Osteoblast (primary cell): Measurements from ENCODE around the gene OR10V1. TPM values are rescaled to one million over a fixed set of nuclear protein-coding genes. Genes with fewer than 3 reads are reported as not detected.

ENCODE experiments used
- DNase-seq: peaks from one replicate; pipeline ENCODE4 v3.0.0; 2011; ENCODE audit warnings: low spot score, mixed read lengths; ENCODE audit not compliant: insufficient read length; ENCODE audit errors: missing footprints
- H2AFZ ChIP-seq: 2 replicates; pipeline ENCODE4 v1.6.0; 2011; ENCODE audit warnings: mild to moderate bottlenecking, low read length
- H3K27ac ChIP-seq: 2 replicates; pipeline ENCODE4 v1.5.1; 2011; ENCODE audit warnings: mild to moderate bottlenecking, low read depth, low read length, moderate library complexity
- H3K27me3 ChIP-seq: 2 replicates; pipeline ENCODE4 v1.6.0; 2012; ENCODE audit warnings: mild to moderate bottlenecking, control low read depth, inconsistent platforms, low read length, moderate library complexity; ENCODE audit not compliant: insufficient read depth
- H3K36me3 ChIP-seq: 2 replicates; pipeline ENCODE4 v1.5.1; 2011; ENCODE audit warnings: mild to moderate bottlenecking, low read length, control low read depth, moderate library complexity; ENCODE audit not compliant: insufficient read depth
- H3K4me1 ChIP-seq: 2 replicates; pipeline ENCODE4 v1.5.1; 2011; ENCODE audit warnings: mild to moderate bottlenecking, low read length, control low read depth, moderate library complexity; ENCODE audit not compliant: insufficient read depth
- H3K4me2 ChIP-seq: 2 replicates; pipeline ENCODE4 v1.6.0; 2011; ENCODE audit warnings: mild to moderate bottlenecking, low read length; ENCODE audit not compliant: insufficient read depth
- H3K4me3 ChIP-seq: fragments of 200-600 bp; sonication (generic); 3 replicates; pipeline ENCODE4 v1.5.1; 2012; ENCODE audit warnings: mild to moderate bottlenecking, low read length, inconsistent platforms; ENCODE audit not compliant: insufficient read depth
- H3K79me2 ChIP-seq: 2 replicates; pipeline ENCODE4 v1.6.0; 2012; ENCODE audit warnings: mild to moderate bottlenecking, low read length, control low read depth, inconsistent platforms; ENCODE audit not compliant: insufficient read depth
- H3K9me3 ChIP-seq: 2 replicates; pipeline ENCODE4 v1.5.1; 2011; ENCODE audit warnings: low read depth, low read length, control low read depth
- H4K20me1 ChIP-seq: 2 replicates; pipeline ENCODE4 v1.6.0; 2012; ENCODE audit warnings: mild to moderate bottlenecking, low read length, control low read depth; ENCODE audit not compliant: insufficient read depth
- total RNA-seq: library from RNA; depleted of rRNA; stranded (reverse); fragments of >200 nt; gene quantifications from 2 replicates; pipeline ENCODE4 v1.2.3, GENCODE V29; 2012
- TF ChIP-seq, protein P1 (sequence below): IDR thresholded peaks from 2 replicates; pipeline ENCODE4 v1.5.1; 2011; ENCODE audit warnings: mild to moderate bottlenecking, low read depth, low read length, moderate library complexity; ENCODE audit errors: extremely low read depth

OR10V1 gene
- total RNA-seq, 1 donor = not detected

DNA sequence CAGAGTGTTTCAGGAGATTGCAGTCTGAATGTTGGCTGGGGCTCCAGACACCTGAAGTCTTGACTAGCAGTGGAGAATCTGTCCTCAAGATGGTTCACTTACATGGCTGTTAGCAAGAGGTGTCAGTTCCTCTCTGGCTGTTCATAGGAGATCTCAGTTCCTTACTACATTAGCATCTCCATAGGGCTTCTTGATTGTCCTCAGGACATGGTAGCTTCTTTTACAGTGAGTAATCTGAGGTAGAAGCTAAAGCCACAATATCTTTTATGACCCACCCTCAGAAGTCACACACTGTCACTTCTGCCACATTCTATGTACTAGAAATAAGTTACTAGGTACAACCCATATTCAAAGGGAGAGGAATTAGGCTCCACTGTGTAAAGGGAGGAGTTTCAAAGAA, 34.3 kb downstream of the OR10V1 start:
- TF ChIP-seq, protein P1, sequence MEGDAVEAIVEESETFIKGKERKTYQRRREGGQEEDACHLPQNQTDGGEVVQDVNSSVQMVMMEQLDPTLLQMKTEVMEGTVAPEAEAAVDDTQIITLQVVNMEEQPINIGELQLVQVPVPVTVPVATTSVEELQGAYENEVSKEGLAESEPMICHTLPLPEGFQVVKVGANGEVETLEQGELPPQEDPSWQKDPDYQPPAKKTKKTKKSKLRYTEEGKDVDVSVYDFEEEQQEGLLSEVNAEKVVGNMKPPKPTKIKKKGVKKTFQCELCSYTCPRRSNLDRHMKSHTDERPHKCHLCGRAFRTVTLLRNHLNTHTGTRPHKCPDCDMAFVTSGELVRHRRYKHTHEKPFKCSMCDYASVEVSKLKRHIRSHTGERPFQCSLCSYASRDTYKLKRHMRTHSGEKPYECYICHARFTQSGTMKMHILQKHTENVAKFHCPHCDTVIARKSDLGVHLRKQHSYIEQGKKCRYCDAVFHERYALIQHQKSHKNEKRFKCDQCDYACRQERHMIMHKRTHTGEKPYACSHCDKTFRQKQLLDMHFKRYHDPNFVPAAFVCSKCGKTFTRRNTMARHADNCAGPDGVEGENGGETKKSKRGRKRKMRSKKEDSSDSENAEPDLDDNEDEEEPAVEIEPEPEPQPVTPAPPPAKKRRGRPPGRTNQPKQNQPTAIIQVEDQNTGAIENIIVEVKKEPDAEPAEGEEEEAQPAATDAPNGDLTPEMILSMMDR = no peak
- no peaks in the 10 kb centered on the region for H3K27me3 ChIP-seq

DNA sequence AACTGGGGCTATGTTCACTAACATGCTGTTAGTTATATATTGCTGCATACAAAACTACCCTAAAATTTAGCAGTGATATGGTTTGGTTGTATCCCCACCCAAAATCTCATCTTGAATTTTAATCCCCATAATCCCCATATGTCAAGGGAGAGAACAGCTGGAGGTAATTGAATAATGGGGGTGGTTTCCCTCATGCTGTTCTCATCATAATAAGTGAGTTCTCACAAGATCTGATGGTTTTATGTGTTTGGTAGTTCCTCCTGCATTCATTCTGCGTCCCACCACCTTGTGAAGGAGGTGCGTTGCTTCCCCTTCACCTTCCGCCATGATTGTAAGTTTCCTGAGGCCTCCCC, 34.9 kb downstream of the OR10V1 start:
- Histone ChIP-seq H3K27me3 (no peaks in the 10 kb centered on the region), H3K4me1 (no peaks in the 10 kb centered on the region), H4K20me1 (no peaks in the 10 kb centered on the region), H3K4me2 (no peak overlapping the region), H2AFZ (no peak overlapping the region), H3K4me3 (no peak overlapping the region), H3K27ac (no peak overlapping the region), H3K9me3 (no peaks in the 10 kb centered on the region), H3K79me2 (no peaks in the 10 kb centered on the region), H3K36me3 (no peaks in the 10 kb centered on the region)
- TF ChIP-seq, protein P1 = no peak
- no peak for DNase-seq

More for the DNA sequence above, 34.3 kb downstream of the OR10V1 start:
- Histone ChIP-seq H3K4me2 (no peak overlapping the region), H3K79me2 (no peaks in the 10 kb centered on the region), H2AFZ (no peak overlapping the region), H3K4me1 (no peaks in the 10 kb centered on the region), H3K9me3 (no peaks in the 10 kb centered on the region), H3K27ac (no peak overlapping the region), H3K36me3 (no peaks in the 10 kb centered on the region), H4K20me1 (no peaks in the 10 kb centered on the region), H3K4me3 (no peak overlapping the region)
- DNase-seq = no peak

DNA sequence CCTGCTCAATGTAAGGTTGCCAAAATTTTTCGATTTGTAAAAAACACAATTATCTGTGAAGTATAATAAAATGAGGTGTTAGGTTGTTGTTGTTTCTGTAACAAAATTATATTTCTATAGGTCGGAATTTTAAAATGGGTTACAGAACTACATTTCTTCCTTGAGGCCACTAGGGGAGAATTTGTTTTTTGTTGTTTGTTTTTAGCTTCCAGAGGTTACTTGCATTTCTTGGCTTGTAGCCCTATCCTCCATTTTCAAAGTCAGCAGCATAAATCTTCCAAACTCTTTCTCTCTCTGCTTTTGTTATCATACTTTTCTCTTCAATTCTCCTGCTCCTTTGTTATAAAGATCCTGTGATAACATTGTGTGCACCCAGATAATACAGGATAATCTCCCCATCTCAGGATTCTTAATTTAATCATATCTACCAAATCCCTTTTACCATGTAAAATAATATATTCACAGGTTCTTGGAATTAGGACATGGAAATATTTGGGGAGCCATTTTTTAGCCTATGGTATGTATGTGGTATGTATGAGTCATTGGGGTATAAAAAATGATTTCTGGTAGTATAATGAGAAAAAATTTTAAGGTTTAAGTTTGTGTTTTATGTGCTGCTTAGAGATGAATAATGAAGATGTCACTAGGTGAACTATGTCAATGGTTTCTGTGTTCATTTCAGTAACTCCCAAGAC, 35.4 kb downstream of the OR10V1 start:
- Histone ChIP-seq H4K20me1 (no peaks in the 10 kb centered on the region), H3K79me2 (no peaks in the 10 kb centered on the region), H3K4me1 (no peaks in the 10 kb centered on the region), H3K4me3 (no peak overlapping the region), H3K36me3 (no peaks in the 10 kb centered on the region), H3K27ac (no peak overlapping the region), H3K27me3 (no peaks in the 10 kb centered on the region), H2AFZ (no peak overlapping the region), H3K4me2 (no peak overlapping the region), H3K9me3 (no peaks in the 10 kb centered on the region)
- TF ChIP-seq, protein P1 = no peak
- no peak for DNase-seq

DNA sequence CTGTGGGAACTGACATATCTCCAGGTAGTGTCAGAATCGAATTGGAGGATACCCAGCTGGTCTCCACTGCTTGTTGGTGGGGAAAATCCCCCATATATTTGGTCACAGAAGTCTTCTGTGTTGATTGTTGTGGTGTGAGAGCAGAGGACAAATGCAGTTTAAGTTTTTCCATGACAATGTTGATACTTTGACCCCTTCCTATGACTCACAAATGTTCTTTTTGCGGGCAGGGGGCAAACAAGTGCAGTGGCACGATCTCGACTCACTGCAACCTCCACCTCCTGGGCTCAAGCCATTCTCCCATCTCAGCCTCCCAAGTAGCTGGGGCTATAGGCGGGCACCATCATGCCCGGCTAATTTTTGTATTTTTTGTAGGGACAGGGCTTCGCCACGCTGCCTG, 37.4 kb downstream of the OR10V1 start:
- Histone ChIP-seq H3K4me2 (no peak overlapping the region), H3K4me1 (no peaks in the 10 kb centered on the region), H3K79me2 (no peaks in the 10 kb centered on the region), H3K9me3 (no peaks in the 10 kb centered on the region), H3K27me3 (no peaks in the 10 kb centered on the region), H3K36me3 (no peaks in the 10 kb centered on the region), H3K27ac (no peak overlapping the region), H2AFZ (no peak overlapping the region), H3K4me3 (no peak overlapping the region), H4K20me1 (no peaks in the 10 kb centered on the region)
- no peak for DNase-seq
- TF ChIP-seq, protein P1 = no peak
